ENCODE measurements around the gene CCL19.

DNA sequence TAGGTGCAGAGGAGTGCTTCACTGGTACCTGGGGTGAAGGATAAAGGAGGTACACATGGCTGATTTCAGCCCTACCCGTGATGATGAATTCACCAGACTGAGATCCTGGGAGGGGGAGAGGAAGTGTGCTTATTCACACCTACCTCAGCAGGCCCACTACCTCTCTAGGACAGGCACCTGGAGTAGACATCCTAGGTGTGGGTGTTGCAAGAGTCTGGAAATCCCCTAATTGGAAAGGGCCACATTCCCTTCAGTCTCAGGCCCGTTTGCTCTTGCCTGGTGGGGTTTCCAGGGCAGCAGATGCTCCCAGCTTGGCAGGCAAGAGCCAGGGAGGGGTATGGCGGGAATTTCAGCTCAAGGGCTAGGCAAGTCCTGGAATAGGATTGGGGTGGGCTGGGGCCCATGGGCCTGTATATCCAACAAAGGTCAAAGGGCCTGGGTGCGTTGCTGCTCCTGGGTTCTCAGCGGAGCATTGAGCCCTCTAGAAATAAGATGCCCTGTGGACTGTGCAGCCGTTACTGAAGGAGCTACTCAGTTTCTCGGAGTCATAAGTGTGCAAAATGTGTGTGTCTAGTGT, 24.7 kb upstream of the CCL19 start:
- TF ChIP-seq, protein P1, sequence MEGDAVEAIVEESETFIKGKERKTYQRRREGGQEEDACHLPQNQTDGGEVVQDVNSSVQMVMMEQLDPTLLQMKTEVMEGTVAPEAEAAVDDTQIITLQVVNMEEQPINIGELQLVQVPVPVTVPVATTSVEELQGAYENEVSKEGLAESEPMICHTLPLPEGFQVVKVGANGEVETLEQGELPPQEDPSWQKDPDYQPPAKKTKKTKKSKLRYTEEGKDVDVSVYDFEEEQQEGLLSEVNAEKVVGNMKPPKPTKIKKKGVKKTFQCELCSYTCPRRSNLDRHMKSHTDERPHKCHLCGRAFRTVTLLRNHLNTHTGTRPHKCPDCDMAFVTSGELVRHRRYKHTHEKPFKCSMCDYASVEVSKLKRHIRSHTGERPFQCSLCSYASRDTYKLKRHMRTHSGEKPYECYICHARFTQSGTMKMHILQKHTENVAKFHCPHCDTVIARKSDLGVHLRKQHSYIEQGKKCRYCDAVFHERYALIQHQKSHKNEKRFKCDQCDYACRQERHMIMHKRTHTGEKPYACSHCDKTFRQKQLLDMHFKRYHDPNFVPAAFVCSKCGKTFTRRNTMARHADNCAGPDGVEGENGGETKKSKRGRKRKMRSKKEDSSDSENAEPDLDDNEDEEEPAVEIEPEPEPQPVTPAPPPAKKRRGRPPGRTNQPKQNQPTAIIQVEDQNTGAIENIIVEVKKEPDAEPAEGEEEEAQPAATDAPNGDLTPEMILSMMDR (IDR thresholded peaks at IDR 0.05): no peak
- TF ChIP-seq POLR2A (IDR thresholded peaks at IDR 0.05): no peak
- TF ChIP-seq POLR2AphosphoS5 (IDR thresholded peaks at IDR 0.05): no peak
- TF ChIP-seq EP300 (IDR thresholded peaks at IDR 0.05; ENCODE audit: low read depth): no peak

Data from transverse colon (tissue), 4 donors.